ENCODE data around the gene SLC35G1. TPM values are rescaled to one million over a fixed set of nuclear protein-coding genes. Genes with fewer than 3 reads are reported as not detected.

SLC35G1 gene
- total and polyA plus RNA-seq, 2 experiments from 2014 or later: 5.3 to 6.2 TPM

- TF ChIP-seq EZH2 (IDR thresholded peaks at IDR 0.05; ENCODE audit: insufficient read depth, poor library complexity, severe bottlenecking) (no peak), EZH2phosphoT487 (IDR thresholded peaks at IDR 0.05; ENCODE audit: insufficient read depth, low read depth) (no peak)
Observed at GRCh38 chr10:93850031-93851015, 43.5 kb upstream of the SLC35G1 start.

DNA sequence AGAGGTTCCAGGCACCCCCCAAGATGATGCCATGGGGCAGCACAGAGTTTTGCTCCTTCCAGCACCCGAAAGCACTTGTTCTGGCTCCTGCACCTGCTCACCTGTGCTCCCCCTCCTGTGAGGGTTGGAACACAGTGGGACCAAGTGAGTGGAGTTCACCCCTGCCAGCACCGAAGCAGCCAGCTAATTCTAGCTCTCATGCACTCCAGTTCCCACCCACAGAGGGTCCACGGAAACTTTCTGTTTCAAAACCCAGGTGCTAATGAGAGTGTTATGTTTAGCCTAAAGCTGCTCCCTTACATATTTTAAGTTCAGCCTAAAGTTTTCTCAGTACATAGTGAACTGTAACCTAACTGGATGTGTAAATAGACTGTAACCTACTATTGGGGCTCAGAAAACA, 42.6 kb upstream of the SLC35G1 start:
- in situ Hi-C loops (cut with MboI): no loop called here
- H3K9me3 ChIP-seq (ENCODE audit: low read depth): no peaks in the 10 kb centered on the region
- H4K20me1 ChIP-seq (ENCODE audit: insufficient read depth): no peaks in the 10 kb centered on the region
- no peak overlapping the region for H3K9ac ChIP-seq
- H3K36me3 ChIP-seq (ENCODE audit: low read depth): no peaks in the 10 kb centered on the region
- no peak for DNase-seq
- H3K9me2 ChIP-seq (ENCODE audit: insufficient read depth): no peaks in the 10 kb centered on the region
- no peak overlapping the region for H3K4me2 ChIP-seq (ENCODE audit: unreplicated experiment)
- no peaks in the 10 kb centered on the region for H3F3A ChIP-seq (ENCODE audit: insufficient read depth)
- no peaks in the 10 kb centered on the region for H3K79me2 ChIP-seq (ENCODE audit: insufficient read depth)
- H3K4me1 ChIP-seq (ENCODE audit: insufficient read depth): no peaks in the 10 kb centered on the region
- no peak overlapping the region for H3K27ac ChIP-seq
- peaks cover 13% of the 10 kb centered on the region; the same call in 1 of the 2 replicates for H3K27me3 ChIP-seq (replicated peaks; ENCODE audit: insufficient read depth)
- H3K4me3 ChIP-seq: no peak overlapping the region
- WGBS, 2 experiments (ENCODE audit: low coverage in 1 of 2, low lambda C conversion rate in 2 of 2, missing lambda C conversion rate in 2 of 2): 52 to 62% methylated on average over 3 of the region's 3 CpGs
- no peak overlapping the region for H2AFZ ChIP-seq
- TF ChIP-seq EZH2phosphoT487 (IDR thresholded peaks at IDR 0.05; ENCODE audit: insufficient read depth, low read depth): no peak
- TF ChIP-seq EZH2 (IDR thresholded peaks at IDR 0.05; ENCODE audit: insufficient read depth, poor library complexity, severe bottlenecking): no peak

More at GRCh38 chr10:93850031-93851015, 43.5 kb upstream of the SLC35G1 start:
- H3F3A ChIP-seq (ENCODE audit: insufficient read depth): no peaks in the 10 kb centered on the region
- H3K4me1 ChIP-seq (ENCODE audit: insufficient read depth): no peaks in the 10 kb centered on the region
- no peak for DNase-seq
- no peaks in the 10 kb centered on the region for H3K9me2 ChIP-seq (ENCODE audit: insufficient read depth)
- H3K27ac ChIP-seq: no peak overlapping the region
- H3K9me3 ChIP-seq (ENCODE audit: low read depth): no peaks in the 10 kb centered on the region
- H3K79me2 ChIP-seq (ENCODE audit: insufficient read depth): no peaks in the 10 kb centered on the region
- H2AFZ ChIP-seq: no peak overlapping the region
- H3K27me3 ChIP-seq (replicated peaks; ENCODE audit: insufficient read depth): peaks cover 13% of the 10 kb centered on the region
- no peak overlapping the region for H3K4me3 ChIP-seq
- 22 to 26% methylated on average over 10 of the region's 10 CpGs for WGBS, 2 experiments (ENCODE audit: low coverage in 1 of 2, low lambda C conversion rate in 2 of 2, missing lambda C conversion rate in 2 of 2)
- no peaks in the 10 kb centered on the region for H3K36me3 ChIP-seq (ENCODE audit: low read depth)
- H3K9ac ChIP-seq: no peak overlapping the region
- in situ Hi-C loops (cut with MboI): no loop called here
- H3K4me2 ChIP-seq (ENCODE audit: unreplicated experiment): no peak overlapping the region
- no peaks in the 10 kb centered on the region for H4K20me1 ChIP-seq (ENCODE audit: insufficient read depth)

- Histone ChIP-seq H3K4me3 (no peak overlapping the region), H3K36me3 (ENCODE audit: low read depth) (no peaks in the 10 kb centered on the region), H3K79me2 (ENCODE audit: insufficient read depth) (no peaks in the 10 kb centered on the region), H2AFZ (no peak overlapping the region), H3K27ac (no peak overlapping the region), H3F3A (ENCODE audit: insufficient read depth) (no peaks in the 10 kb centered on the region), H3K4me1 (ENCODE audit: insufficient read depth) (no peaks in the 10 kb centered on the region), H4K20me1 (ENCODE audit: insufficient read depth) (no peaks in the 10 kb centered on the region), H3K9ac (no peak overlapping the region), H3K9me2 (ENCODE audit: insufficient read depth) (no peaks in the 10 kb centered on the region), H3K4me2 (ENCODE audit: unreplicated experiment) (no peak overlapping the region), H3K9me3 (ENCODE audit: low read depth) (no peaks in the 10 kb centered on the region), H3K27me3 (replicated peaks; ENCODE audit: insufficient read depth) (peaks cover 13% of the 10 kb centered on the region)
- DNase-seq: no peak
- TF ChIP-seq EZH2 (IDR thresholded peaks at IDR 0.05; ENCODE audit: insufficient read depth, poor library complexity, severe bottlenecking) (no peak), EZH2phosphoT487 (IDR thresholded peaks at IDR 0.05; ENCODE audit: insufficient read depth, low read depth) (no peak)
- in situ Hi-C loops (cut with MboI): no loop called here
- WGBS, 2 experiments (ENCODE audit: low coverage in 1 of 2, low lambda C conversion rate in 2 of 2, missing lambda C conversion rate in 2 of 2): 73 to 78% methylated on average over 4 of the region's 4 CpGs
Observed at GRCh38 chr10:93852476-93853095, 41.2 kb upstream of the SLC35G1 start.

GRCh38 chr10:93854975-93855374, 38.8 kb upstream of the SLC35G1 start:
- Histone ChIP-seq H3K4me2 (ENCODE audit: unreplicated experiment) (no peak overlapping the region), H4K20me1 (ENCODE audit: insufficient read depth) (no peaks in the 10 kb centered on the region), H3K9me3 (ENCODE audit: low read depth) (no peaks in the 10 kb centered on the region), H3K27ac (no peak overlapping the region), H3F3A (ENCODE audit: insufficient read depth) (no peaks in the 10 kb centered on the region), H2AFZ (no peak overlapping the region), H3K4me3 (no peak overlapping the region), H3K9ac (no peak overlapping the region), H3K27me3 (replicated peaks; ENCODE audit: insufficient read depth) (peaks cover 6% of the 10 kb centered on the region), H3K79me2 (ENCODE audit: insufficient read depth) (no peaks in the 10 kb centered on the region), H3K4me1 (ENCODE audit: insufficient read depth) (no peaks in the 10 kb centered on the region), H3K36me3 (ENCODE audit: low read depth) (no peaks in the 10 kb centered on the region), H3K9me2 (ENCODE audit: insufficient read depth) (no peaks in the 10 kb centered on the region)
- in situ Hi-C loops (cut with MboI): no loop called here
- 14 to 18% methylated on average over 3 of the region's 3 CpGs for WGBS, 2 experiments (ENCODE audit: low coverage in 1 of 2, low lambda C conversion rate in 2 of 2, missing lambda C conversion rate in 2 of 2)
- TF ChIP-seq EZH2phosphoT487 (IDR thresholded peaks at IDR 0.05; ENCODE audit: insufficient read depth, low read depth): no peak
- TF ChIP-seq EZH2 (IDR thresholded peaks at IDR 0.05; ENCODE audit: insufficient read depth, poor library complexity, severe bottlenecking): no peak
- DNase-seq: no peak
